Psoas muscle (tissue), 8 donors: ENCODE data around the gene LNP1. TPM values are rescaled to one million over a fixed set of nuclear protein-coding genes. Genes with fewer than 3 reads are reported as not detected.

Experiments used
- ATAC-seq, 4 donors: fragments of 200-7000 bp; cut with Tn5 transposase; one replicate each; pipeline ENCODE4 v1.9.1; 2020; ENCODE audit warnings: moderate library complexity in 3 of 4, mild to moderate bottlenecking in 2 of 4
- DNase-seq, 2 donors: peaks; one replicate each; pipeline ENCODE4 v3.0.0-alpha.2; 2020
- H3K27ac ChIP-seq: fragments of 200-600 bp; one replicate; pipeline ENCODE4 v1.8.0; 2022
- H3K27me3 ChIP-seq, 3 donors: fragments of 200-600 bp in 1 of 3; one replicate each; pipeline versions ENCODE4 v1.6.1 to v1.8.0; 2013 to 2022; ENCODE audit warnings: low read length in 2 of 3, mild to moderate bottlenecking in 2 of 3, moderate library complexity in 1 of 3; ENCODE audit not compliant: insufficient read depth in 3 of 3
- H3K36me3 ChIP-seq, 2 donors: fragments of 200-600 bp in 1 of 2; one replicate each; pipeline versions ENCODE4 v1.6.1 to v1.8.0; 2013 to 2022; ENCODE audit warnings: low read depth in 1 of 2, mild to moderate bottlenecking in 1 of 2, moderate library complexity in 1 of 2; ENCODE audit not compliant: insufficient read depth in 1 of 2
- H3K4me1 ChIP-seq: fragments of 200-600 bp; one replicate; pipeline ENCODE4 v1.8.0; 2022
- H3K4me3 ChIP-seq: fragments of 200-600 bp; one replicate; pipeline ENCODE4 v1.8.0; 2022; ENCODE audit warnings: mild to moderate bottlenecking
- H3K9me3 ChIP-seq: fragments of 200-600 bp; one replicate; pipeline ENCODE4 v1.8.0; 2022
- CTCF ChIP-seq: fragments of 200-600 bp; IDR thresholded peaks from one replicate; pipeline ENCODE4 v1.8.0; 2022; ENCODE audit warnings: antibody characterized with exemption
- WGBS, 3 donors: extraction: QIAGEN DNeasy Blood & Tissue Kit; methylation state at CpG; one replicate each; pipeline versions ENCODE4 v1.1.6 to v1.1.7; 2013; 5-methylcytosine and 5-hydroxymethylcytosine counted together
- intact Hi-C, 2 donors: fragments of 100-400 bp; cut with DNase I; formaldehyde crosslinking; loops; one replicate each; pipeline versions ENCODE4 v1.11.0 to v1.14.2; 2022
- polyA plus RNA-seq, 3 donors: library from polyadenylated mRNA; stranded (reverse); fragments of 200-250 nt; gene quantifications; one replicate each; pipeline ENCODE4 v1.2.3, GENCODE V29; 2013
- total RNA-seq, 4 donors: library from RNA; stranded (reverse); fragmentation: NEBNext Ultra II Directional in 2 of 4; extraction: Animal tissue kit (Norgen Biotek cat#: 25700) in 2 of 4; gene quantifications; one replicate each; pipeline versions ENCODE4 v1.2.1 to v1.2.4, GENCODE V29; 2021 to 2023
- donor health status: healthy with polysubstance abuse.
- donor health status: DM: no; HTN: no; CAD: no; lungs with moderate emphysema.
- donor health status: Bipolar disorder and iron deficiency.
- donor health status: healthy.
- donor health status: DM: yes; HTN: yes; CAD: no.
- donor health status: DM: no; HTN: no; CAD: no.
- donor health status: DM: no; HTN: no; CAD: no.
- donor health status: DM: yes; HTN: yes; CAD: no.

LNP1 gene
- total and polyA plus RNA-seq, 7 donors = 0.96 to 5.1 (median 1.7) TPM

DNA sequence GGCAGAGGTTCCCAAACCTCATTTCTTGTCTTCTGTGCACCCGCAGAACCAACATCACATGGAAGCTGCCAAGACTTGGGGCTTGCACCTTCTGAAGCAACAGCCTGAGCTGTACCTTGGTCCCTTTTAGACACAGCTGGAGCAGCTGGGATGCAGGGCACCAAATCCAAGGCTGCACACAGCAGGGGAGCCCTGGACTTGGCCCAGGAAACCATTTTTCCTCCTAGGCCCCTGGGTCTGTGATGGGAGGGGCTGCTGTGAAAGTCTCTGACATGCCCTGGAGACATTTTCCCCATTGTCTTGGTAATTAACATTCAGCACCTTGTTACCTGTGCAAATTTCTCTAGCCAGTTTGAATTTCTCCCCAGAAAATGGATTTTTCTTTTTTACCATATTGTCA is 57.5 kb downstream of the LNP1 start:
- no peaks in the 10 kb centered on the region for H3K9me3 ChIP-seq
- DNase-seq = no peak
- H3K27me3 ChIP-seq = no peaks in the 10 kb centered on the region
- no peak for TF ChIP-seq CTCF
- H3K4me1 ChIP-seq = no peaks in the 10 kb centered on the region
- intact Hi-C loops = no loop called here
- no peak overlapping the region for H3K27ac ChIP-seq
- no peak overlapping the region for H3K4me3 ChIP-seq
- peaks cover 0 to 6% of the 10 kb centered on the region in 2 donors for H3K36me3 ChIP-seq
- 93 to 100% (median 94%) methylated on average over 1 of the region's 1 CpG for WGBS, 3 donors
- ATAC-seq = no peak

- peak; percentile 64 for TF ChIP-seq CTCF
- Histone ChIP-seq H3K4me3 (no peak overlapping the region), H3K4me1 (no peaks in the 10 kb centered on the region), H3K9me3 (no peaks in the 10 kb centered on the region), H3K27me3 (no peaks in the 10 kb centered on the region), H3K36me3 (no peaks in the 10 kb centered on the region), H3K27ac (no peak overlapping the region)
- DNase-seq = no peak
- 3 to 7% (median 6%) methylated on average over 3 of the region's 3 CpGs for WGBS, 3 donors
- ATAC-seq = peak; percentile 68 to 90 (median 76)
- intact Hi-C loops = loop anchor here (2.0 to 10.0 kb wide), 4 partner anchors 128 to 734 kb away; no protein-coding TSS in a partner anchor
Observed at GRCh38 chr3:100463002-100463401, 61.7 kb downstream of the LNP1 start.

- no peaks in the 10 kb centered on the region for H3K36me3 ChIP-seq
- H3K27ac ChIP-seq = no peak overlapping the region
- intact Hi-C loops = loop anchor here (2.0 to 10.0 kb wide), 4 partner anchors 127 to 734 kb away; no protein-coding TSS in a partner anchor
- H3K9me3 ChIP-seq = no peaks in the 10 kb centered on the region
- H3K4me1 ChIP-seq = no peaks in the 10 kb centered on the region
- H3K4me3 ChIP-seq = no peak overlapping the region
- WGBS, 3 donors = 46 to 58% (median 55%) methylated on average over 3 of the region's 3 CpGs
- ATAC-seq (no peak), DNase-seq (no peak)
- H3K27me3 ChIP-seq = no peaks in the 10 kb centered on the region
- TF ChIP-seq CTCF = no peak
Observed at GRCh38 chr3:100463646-100464155, 62.4 kb downstream of the LNP1 start.

DNA sequence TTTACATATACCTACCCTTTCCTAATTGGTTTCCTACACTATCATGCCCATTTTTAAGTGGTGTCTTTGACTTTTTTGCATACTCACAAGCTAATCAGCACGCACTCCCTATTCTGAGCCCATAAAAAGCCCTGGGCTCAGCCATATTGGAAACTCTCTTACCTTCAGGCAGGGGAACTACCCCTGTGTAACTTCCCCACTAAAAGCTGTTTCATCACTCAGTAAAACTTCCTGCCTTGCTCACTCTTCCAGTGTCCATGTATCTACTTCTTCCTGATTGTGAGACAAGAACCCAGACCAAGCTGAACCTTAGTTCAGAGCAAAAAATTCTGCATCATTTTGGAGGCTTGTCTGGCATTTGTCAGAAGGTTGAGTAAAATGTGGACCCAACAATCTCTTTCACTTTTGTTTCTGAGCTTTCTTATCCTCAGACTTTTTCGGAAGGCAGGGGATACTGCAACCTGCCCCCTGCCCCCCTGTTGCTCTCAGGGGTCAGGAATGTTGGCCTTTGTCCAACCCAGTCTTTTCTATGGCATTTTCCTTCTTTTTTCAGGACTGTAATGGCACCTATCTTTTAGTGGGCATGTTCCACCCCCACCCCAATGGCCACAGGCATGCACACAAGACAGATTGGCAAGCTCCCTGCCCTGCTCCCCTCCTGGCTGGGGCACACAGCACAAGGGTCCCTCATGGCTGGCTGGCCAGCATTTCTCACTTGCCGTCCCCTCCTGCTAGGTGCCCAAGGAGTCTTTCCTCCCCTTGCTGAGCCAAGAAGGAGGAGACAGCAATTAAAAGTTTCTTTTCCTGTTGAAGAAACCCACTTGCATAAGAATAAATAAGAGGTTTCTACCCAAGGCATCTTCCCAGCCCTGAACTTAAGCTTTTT is 64.8 kb downstream of the LNP1 start:
- WGBS, 3 donors = 73 to 77% (median 77%) methylated on average over 3 of the region's 3 CpGs

More for the DNA sequence above, 64.8 kb downstream of the LNP1 start:
- H3K4me3 ChIP-seq = no peak overlapping the region
- no peaks in the 10 kb centered on the region for H3K27me3 ChIP-seq
- intact Hi-C loops = loop anchor here in 1 of 2 donors (10.0 kb wide), 1 partner anchor 329 kb away; no protein-coding TSS in a partner anchor
- no peaks in the 10 kb centered on the region for H3K4me1 ChIP-seq
- H3K36me3 ChIP-seq = no peaks in the 10 kb centered on the region
- no peak for DNase-seq
- H3K27ac ChIP-seq = no peak overlapping the region
- ATAC-seq = no peak
- no peak for TF ChIP-seq CTCF
- no peaks in the 10 kb centered on the region for H3K9me3 ChIP-seq
